ENCODE measurements around the gene AP1M1.
"Not testable (repeated sequence)": the region's sequence is repeated elsewhere in the genome, so short reads cannot be mapped to it uniquely, and the experiment has no call there.

AP1M1 gene

GRCh38 chr19:16261584-16262368 is 64.1 kb downstream of the AP1M1 start:
- DNase-seq (ENCODE audit: low spot score): no peak

- DNase-seq (ENCODE audit: low spot score): no peak
These were observed 64.9 kb downstream of the AP1M1 start for GRCh38 chr19:16262618-16263017.

GRCh38 chr19:16263141-16263761 is 65.5 kb downstream of the AP1M1 start:
- DNase-seq (ENCODE audit: low spot score): no peak

- no peak for DNase-seq (ENCODE audit: low spot score)
These were observed 67.5 kb downstream of the AP1M1 start for GRCh38 chr19:16265205-16265604.

GRCh38 chr19:16265890-16266585 is 68.3 kb downstream of the AP1M1 start:
- no peak for DNase-seq (ENCODE audit: low spot score)

GRCh38 chr19:16266586-16266942 is 68.9 kb downstream of the AP1M1 start:
- DNase-seq (ENCODE audit: low spot score): no peak

- no peak for DNase-seq (ENCODE audit: low spot score)
These were observed 71.1 kb downstream of the AP1M1 start for GRCh38 chr19:16268676-16269319.

- DNase-seq (ENCODE audit: low spot score): peak; percentile 40
These were observed 75.2 kb downstream of the AP1M1 start for GRCh38 chr19:16272945-16273344.

- DNase-seq (ENCODE audit: low spot score): no peak
These were observed 76.7 kb downstream of the AP1M1 start for GRCh38 chr19:16274447-16274846.

- DNase-seq (ENCODE audit: low spot score): no peak
These were observed 82.6 kb downstream of the AP1M1 start for GRCh38 chr19:16280306-16280705.

- DNase-seq (ENCODE audit: low spot score): no peak
These were observed 84.0 kb downstream of the AP1M1 start for GRCh38 chr19:16281743-16282142.

GRCh38 chr19:16283210-16284061 is 85.7 kb downstream of the AP1M1 start:
- peak; percentile 78 for DNase-seq (ENCODE audit: low spot score)

GRCh38 chr19:16284505-16284904 is 86.8 kb downstream of the AP1M1 start:
- DNase-seq (ENCODE audit: low spot score): peak; percentile 3

- not testable (repeated sequence) for DNase-seq (ENCODE audit: low spot score)
These were observed 87.4 kb downstream of the AP1M1 start for GRCh38 chr19:16285079-16285478.

- DNase-seq (ENCODE audit: low spot score): peak; percentile 68
These were observed 88.2 kb downstream of the AP1M1 start for GRCh38 chr19:16285769-16286498.

- no peak for DNase-seq (ENCODE audit: low spot score)
These were observed 90.8 kb downstream of the AP1M1 start for GRCh38 chr19:16288544-16288943.

- DNase-seq (ENCODE audit: low spot score): no peak
These were observed 91.9 kb downstream of the AP1M1 start for GRCh38 chr19:16289594-16289993.

- no peak for DNase-seq (ENCODE audit: low spot score)
These were observed 93.0 kb downstream of the AP1M1 start for GRCh38 chr19:16290692-16291091.

- DNase-seq (ENCODE audit: low spot score): no peak
These were observed 95.7 kb downstream of the AP1M1 start for GRCh38 chr19:16293118-16294091.

GRCh38 chr19:16295057-16295456 is 97.3 kb downstream of the AP1M1 start:
- no peak for DNase-seq (ENCODE audit: low spot score)

All from globus pallidus (tissue), 1 donor.